Lower leg skin (tissue), 4 donors: ENCODE measurements around the gene NAALADL1. TPM values are rescaled to one million over a fixed set of nuclear protein-coding genes. Genes with fewer than 3 reads are reported as not detected.
"Not testable (repeated sequence)": the region's sequence is repeated elsewhere in the genome, so short reads cannot be mapped to it uniquely, and the experiment has no call there.

Experiments
- DNase-seq, 2 donors: peaks; one replicate each; pipeline ENCODE4 v3.0.0-alpha.2; 2019; ENCODE audit warnings: low spot score in 2 of 2
- H3K4me3 ChIP-seq: fragments of 200-600 bp; sonication (generic); 2 replicates; pipeline ENCODE4 v1.5.1; 2017; ENCODE audit warnings: mild to moderate bottlenecking, low read depth; ENCODE audit not compliant: poor library complexity, severe bottlenecking
- POLR2A ChIP-seq, 2 donors: fragments of 450-650 bp; IDR thresholded peaks; one replicate each; pipeline ENCODE4 v1.6.1; 2016 to 2017; ENCODE audit warnings: antibody characterized with exemption in 2 of 2, mild to moderate bottlenecking in 1 of 2, moderate library complexity in 1 of 2
- WGBS, 2 donors: methylation state at CpG; one replicate each; pipeline ENCODE4 v1.1.5; 2018; 5-methylcytosine and 5-hydroxymethylcytosine counted together
- intact Hi-C: fragments of 100-400 bp; cut with DNase I; formaldehyde crosslinking; loops from one replicate; pipeline ENCODE4 v1.15.0; 2023; ENCODE audit warnings: low total_unique reads
- total RNA-seq, 4 donors: library from RNA; depleted of rRNA; stranded (reverse); fragments of >200 nt; gene quantifications; one replicate each; pipeline ENCODE4 v1.1.0, GENCODE V29; 2016
- TF ChIP-seq, protein P1 (sequence below), 3 donors: fragments of 450-650 bp; IDR thresholded peaks; one replicate each; pipeline ENCODE4 v1.5.1; 2016; ENCODE audit warnings: antibody characterized with exemption in 3 of 3, mild to moderate bottlenecking in 3 of 3, moderate library complexity in 2 of 3

NAALADL1 gene
- total RNA-seq, 4 donors from 2014 or later: 1.5 to 11.9 (median 9.7) TPM

DNA sequence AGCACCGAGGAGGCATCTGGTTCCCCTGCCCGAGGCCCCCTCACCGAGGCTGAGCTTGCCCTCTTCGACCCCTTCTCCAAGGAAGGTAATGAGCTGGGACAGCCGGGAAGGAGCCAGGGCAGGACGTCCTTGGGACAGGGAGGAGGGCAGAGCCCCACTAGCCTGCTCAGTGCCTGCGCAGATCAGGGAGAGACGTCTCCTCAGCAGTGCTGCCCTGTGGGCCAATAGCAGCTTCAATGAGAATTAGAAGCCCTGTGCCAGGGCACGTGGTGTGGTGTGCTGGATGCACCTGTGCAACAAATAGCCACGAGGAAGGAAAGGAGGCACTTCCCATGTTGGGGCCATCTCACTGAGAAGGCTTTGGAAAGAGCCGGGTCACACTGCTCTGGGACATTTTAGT, 22.8 kb downstream of the NAALADL1 start:
- DNase-seq: no peak
- no peak overlapping the region for H3K4me3 ChIP-seq
- intact Hi-C loops: no loop called here
- TF ChIP-seq, protein P1, sequence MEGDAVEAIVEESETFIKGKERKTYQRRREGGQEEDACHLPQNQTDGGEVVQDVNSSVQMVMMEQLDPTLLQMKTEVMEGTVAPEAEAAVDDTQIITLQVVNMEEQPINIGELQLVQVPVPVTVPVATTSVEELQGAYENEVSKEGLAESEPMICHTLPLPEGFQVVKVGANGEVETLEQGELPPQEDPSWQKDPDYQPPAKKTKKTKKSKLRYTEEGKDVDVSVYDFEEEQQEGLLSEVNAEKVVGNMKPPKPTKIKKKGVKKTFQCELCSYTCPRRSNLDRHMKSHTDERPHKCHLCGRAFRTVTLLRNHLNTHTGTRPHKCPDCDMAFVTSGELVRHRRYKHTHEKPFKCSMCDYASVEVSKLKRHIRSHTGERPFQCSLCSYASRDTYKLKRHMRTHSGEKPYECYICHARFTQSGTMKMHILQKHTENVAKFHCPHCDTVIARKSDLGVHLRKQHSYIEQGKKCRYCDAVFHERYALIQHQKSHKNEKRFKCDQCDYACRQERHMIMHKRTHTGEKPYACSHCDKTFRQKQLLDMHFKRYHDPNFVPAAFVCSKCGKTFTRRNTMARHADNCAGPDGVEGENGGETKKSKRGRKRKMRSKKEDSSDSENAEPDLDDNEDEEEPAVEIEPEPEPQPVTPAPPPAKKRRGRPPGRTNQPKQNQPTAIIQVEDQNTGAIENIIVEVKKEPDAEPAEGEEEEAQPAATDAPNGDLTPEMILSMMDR (IDR thresholded peaks at IDR 0.05): no peak
- TF ChIP-seq POLR2A (IDR thresholded peaks at IDR 0.05): no peak
- 74 to 88% methylated on average over 11 of the region's 11 CpGs for WGBS, 2 donors

DNA sequence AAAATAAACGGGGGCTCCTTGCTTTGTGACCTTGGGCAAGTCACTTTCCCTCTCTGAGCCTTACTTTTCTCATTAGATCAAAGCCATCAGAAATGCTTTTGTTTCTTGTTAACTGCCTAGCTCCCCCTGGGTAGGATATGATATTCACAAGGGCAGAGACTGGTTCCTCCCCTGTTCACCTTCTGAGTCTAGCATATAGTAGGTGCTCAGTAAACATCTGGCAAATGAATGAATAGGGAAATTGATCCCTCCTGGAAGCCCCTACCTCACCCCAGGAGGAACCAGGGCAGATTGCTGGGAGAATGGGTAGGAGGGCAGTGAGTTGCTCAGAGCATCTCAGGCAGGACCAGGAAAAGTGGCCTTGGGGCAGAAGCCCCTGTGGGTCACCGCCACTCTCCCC, 23.9 kb downstream of the NAALADL1 start:
- intact Hi-C loops: no loop called here
- WGBS, 2 donors: 95% methylated on average over 2 of the region's 2 CpGs
- DNase-seq: no peak
- TF ChIP-seq, protein P1 (IDR thresholded peaks at IDR 0.05): no peak
- TF ChIP-seq POLR2A (IDR thresholded peaks at IDR 0.05): no peak
- H3K4me3 ChIP-seq: no peak overlapping the region

DNA sequence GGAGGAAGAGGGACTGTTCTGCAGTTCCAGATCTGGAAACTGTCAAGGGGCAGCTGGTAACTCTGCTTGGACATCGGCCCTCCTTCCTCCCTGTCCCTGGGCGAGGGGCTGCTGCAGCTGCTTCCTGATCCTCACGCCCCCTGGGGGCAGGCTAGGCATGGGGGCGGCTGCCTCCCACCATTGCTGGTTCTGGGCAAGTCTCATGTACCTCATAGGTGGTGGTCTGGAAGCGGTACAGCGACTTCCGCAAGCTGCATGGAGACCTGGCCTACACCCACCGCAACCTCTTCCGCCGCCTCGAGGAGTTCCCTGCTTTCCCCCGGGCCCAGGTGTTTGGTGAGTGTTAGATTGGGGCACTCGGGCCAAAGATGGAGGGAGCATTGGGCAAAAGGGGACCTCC, 26.1 kb downstream of the NAALADL1 start:
- intact Hi-C loops: no loop called here
- H3K4me3 ChIP-seq: no peak overlapping the region
- WGBS, 2 donors: 90 to 94% methylated on average over 13 of the region's 13 CpGs
- TF ChIP-seq, protein P1 (IDR thresholded peaks at IDR 0.05): no peak
- no peak for TF ChIP-seq POLR2A (IDR thresholded peaks at IDR 0.05)
- DNase-seq: no peak

DNA sequence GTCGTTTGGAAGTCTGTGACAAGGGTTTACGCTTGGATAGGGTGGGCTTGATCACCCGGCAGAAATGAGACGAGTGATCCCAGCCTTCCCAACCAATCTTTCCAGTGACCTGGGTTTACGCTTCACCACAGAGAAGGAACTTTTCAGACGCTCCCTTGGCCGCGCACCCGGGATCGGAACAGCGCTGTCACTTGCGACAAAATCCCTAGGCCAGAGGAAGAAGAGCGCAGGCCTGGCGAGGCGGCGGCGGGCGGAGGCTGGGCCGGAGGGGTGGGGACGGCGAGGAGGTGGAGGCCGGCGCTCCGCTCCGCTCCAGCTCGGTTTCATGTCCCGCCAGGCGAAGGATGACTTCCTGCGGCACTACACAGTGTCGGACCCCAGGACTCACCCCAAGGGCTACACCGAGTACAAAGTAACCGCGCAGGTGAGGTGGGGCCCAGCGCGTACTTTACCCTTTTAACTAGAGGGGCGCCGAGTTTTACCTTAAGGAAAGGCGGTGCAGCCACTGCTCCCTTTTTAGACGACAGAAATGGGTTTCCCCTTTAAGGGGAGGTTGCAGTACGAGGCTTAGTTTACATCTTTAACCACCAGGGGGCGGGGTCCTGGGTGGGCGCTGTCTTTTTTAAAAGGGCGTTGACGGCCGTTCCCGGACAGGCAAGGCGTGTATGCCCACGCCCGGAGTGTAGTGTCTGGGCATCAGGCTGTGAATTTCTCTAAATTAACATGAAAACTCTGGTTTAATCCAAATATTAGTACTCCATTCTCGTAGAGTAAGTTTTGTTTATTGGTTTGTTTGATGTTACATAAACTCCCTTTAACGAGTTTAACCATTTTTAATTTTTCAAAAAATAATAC, 30.9 kb downstream of the NAALADL1 start, which contains the start of gene SNX15:
Gene SNX15, plus strand, starts transcription at position 227 of the 855 bp plus-strand sequence. Its CDS starts 99 bp downstream, at position 326.
- intact Hi-C loops: no loop called here
- 0 to 1% methylated on average over 41 to 51 of the region's 51 CpGs for WGBS, 2 donors
- peak; percentile 95 to 98 for DNase-seq
- H3K4me3 ChIP-seq: peak within 1 kb of the TSS; percentile 39
- TF ChIP-seq, protein P1 (IDR thresholded peaks at IDR 0.05): no peak
- TF ChIP-seq POLR2A (IDR thresholded peaks at IDR 0.05): no peak

DNA sequence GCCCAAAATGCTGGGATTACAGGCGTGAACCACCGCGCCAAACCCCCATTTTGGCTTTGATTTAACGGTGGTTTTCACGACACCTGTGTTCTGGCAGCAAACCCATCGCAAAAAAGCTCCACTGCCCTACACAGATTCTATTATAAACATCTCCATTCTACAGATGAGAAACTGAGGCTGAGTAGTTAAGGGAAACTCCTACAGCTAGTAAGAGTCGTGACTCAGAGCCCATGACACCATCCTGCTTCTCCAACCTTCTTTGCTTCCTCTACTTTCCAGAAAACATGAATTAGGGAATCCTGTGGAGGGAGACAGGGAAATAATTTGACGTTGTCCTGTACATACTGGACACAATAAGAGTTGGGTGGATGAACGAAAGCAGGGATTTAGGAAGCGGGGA, 31.5 kb downstream of the NAALADL1 start:
- TF ChIP-seq, protein P1 (IDR thresholded peaks at IDR 0.05): no peak
- TF ChIP-seq POLR2A (IDR thresholded peaks at IDR 0.05): no peak
- WGBS, 2 donors: 48 to 53% methylated on average over 10 of the region's 10 CpGs
- intact Hi-C loops: no loop called here
- DNase-seq: no peak
- no peak overlapping the region for H3K4me3 ChIP-seq

DNA sequence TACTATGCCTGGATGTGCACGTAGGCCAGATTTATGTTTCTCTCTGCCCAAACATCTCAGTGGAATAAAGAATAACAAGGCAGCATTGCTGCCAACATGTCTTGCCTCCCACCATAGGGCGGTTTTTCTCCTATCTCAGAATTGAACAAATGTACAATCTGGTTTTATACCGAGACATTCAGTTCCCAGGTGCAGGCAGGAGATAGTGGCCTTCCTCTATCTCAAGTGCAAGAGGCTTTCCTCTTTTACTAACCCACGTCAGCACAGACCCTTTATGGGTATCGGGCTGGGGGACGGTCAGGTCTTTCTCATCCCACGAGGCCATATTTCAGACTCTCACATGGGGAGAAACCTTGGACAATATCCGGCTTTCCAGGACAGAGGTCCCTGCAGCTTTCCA, 34.9 kb downstream of the NAALADL1 start:
- H3K4me3 ChIP-seq, intact Hi-C loops, DNase-seq: not testable (repeated sequence)
- WGBS, 2 donors: 80 to 84% methylated on average over 8 of the region's 8 CpGs
